DND-41 (cell line): ENCODE data around the gene MRPL20.
A peak's percentile ranks its signal among the peaks of the same experiment; 100 is the strongest.

ENCODE experiments used
- ATAC-seq: fragments of 200-7000 bp; cut with Tn5 transposase; 3 replicates; pipeline ENCODE4 v1.9.1; 2021; ENCODE audit warnings: low read depth; ENCODE audit not compliant: insufficient read depth
- DNase-seq: peaks from one replicate; pipeline ENCODE4 v3.0.0-alpha.2; 2020
- H2AFZ ChIP-seq: 2 replicates; pipeline ENCODE4 v1.6.0; 2012; ENCODE audit warnings: low read depth, low read length
- H3K27ac ChIP-seq: 2 replicates; pipeline ENCODE4 v1.5.1; 2012; ENCODE audit warnings: low read length, inconsistent platforms
- H3K27me3 ChIP-seq: fragments of 200-600 bp; sonication (generic); 2 replicates; pipeline ENCODE4 v1.6.0; 2012; ENCODE audit warnings: low read length, mild to moderate bottlenecking, inconsistent platforms; ENCODE audit not compliant: insufficient read depth, poor library complexity
- H3K36me3 ChIP-seq: 2 replicates; pipeline ENCODE4 v1.5.1; 2012; ENCODE audit warnings: low read length, inconsistent platforms; ENCODE audit not compliant: insufficient read depth
- H3K4me1 ChIP-seq: 2 replicates; pipeline ENCODE4 v1.5.1; 2012; ENCODE audit warnings: mild to moderate bottlenecking, low read length; ENCODE audit not compliant: insufficient read depth
- H3K4me2 ChIP-seq: 2 replicates; pipeline ENCODE4 v1.6.0; 2012; ENCODE audit warnings: mild to moderate bottlenecking, moderate library complexity, low read length, inconsistent platforms; ENCODE audit not compliant: insufficient read depth
- H3K4me3 ChIP-seq, 2 experiments: fragments of 200-600 bp in 1 of 2; shearing (Covaris generic) in 1 of 2; 2 replicates each; pipeline ENCODE4 v1.5.1; 2012 to 2016; ENCODE audit warnings: inconsistent platforms in 2 of 2, low read length in 2 of 2, mild to moderate bottlenecking in 2 of 2, low read depth in 1 of 2, moderate library complexity in 1 of 2
- H3K79me2 ChIP-seq: 2 replicates; pipeline ENCODE4 v1.6.0; 2012; ENCODE audit warnings: low read length, inconsistent platforms; ENCODE audit not compliant: insufficient read depth
- H3K9ac ChIP-seq: 2 replicates; pipeline ENCODE4 v1.6.0; 2012; ENCODE audit warnings: low read depth, mild to moderate bottlenecking, inconsistent platforms, low read length, moderate library complexity
- H3K9me3 ChIP-seq: 2 replicates; pipeline ENCODE4 v1.5.1; 2012; ENCODE audit warnings: low read length, moderate library complexity, mild to moderate bottlenecking, inconsistent platforms; ENCODE audit not compliant: insufficient read depth, severe bottlenecking
- H4K20me1 ChIP-seq: 2 replicates; pipeline ENCODE4 v1.6.0; 2012; ENCODE audit warnings: low read length; ENCODE audit not compliant: insufficient read depth
- CTCF ChIP-seq: IDR thresholded peaks from 2 replicates; pipeline ENCODE4 v1.5.1; 2012; ENCODE audit warnings: borderline replicate concordance, low read length, moderate library complexity, mild to moderate bottlenecking; ENCODE audit not compliant: poor library complexity, severe bottlenecking; ENCODE audit errors: extremely low read depth
- EZH2 ChIP-seq: IDR thresholded peaks from 3 replicates; pipeline ENCODE4 v1.6.1; 2012; ENCODE audit warnings: borderline replicate concordance, low read depth, mild to moderate bottlenecking, moderate library complexity, low read length, inconsistent platforms; ENCODE audit not compliant: severe bottlenecking

The MRPL20 gene

GRCh38 chr1:1357871-1358432, 49.1 kb downstream of the MRPL20 start:
- Histone ChIP-seq H3K4me2 (no peak overlapping the region), H3K27ac (no peak overlapping the region)
- TF ChIP-seq CTCF (no peak), EZH2 (no peak)

GRCh38 chr1:1356796-1357401, 50.2 kb downstream of the MRPL20 start:
- H4K20me1 ChIP-seq, result peaks cover 17% of the 10 kb centered on the region
- DNase-seq (no peak), ATAC-seq (0 out of 3 replicates have a peak, but pooled peaks have one; percentile 8)
- no peak overlapping the region for H3K4me3 ChIP-seq
- TF ChIP-seq CTCF (no peak), EZH2 (no peak)
- H3K27me3 ChIP-seq, result no peaks in the 10 kb centered on the region
- no peak overlapping the region for H3K27ac ChIP-seq
- H3K36me3 ChIP-seq, result no peaks in the 10 kb centered on the region
- no peak overlapping the region for H3K4me2 ChIP-seq
- H3K79me2 ChIP-seq, result no peaks in the 10 kb centered on the region
- no peaks in the 10 kb centered on the region for H3K9me3 ChIP-seq
- no peak overlapping the region for H2AFZ ChIP-seq
- no peak overlapping the region for H3K9ac ChIP-seq
- no peaks in the 10 kb centered on the region for H3K4me1 ChIP-seq

More at GRCh38 chr1:1357871-1358432, 49.1 kb downstream of the MRPL20 start:
- Histone ChIP-seq H4K20me1 (0 out of 2 replicates have a peak, but pooled peaks cover 8% of the 10 kb centered on the region), H3K4me1 (no peaks in the 10 kb centered on the region), H3K27me3 (no peaks in the 10 kb centered on the region), H3K4me3 (no peak overlapping the region), H3K79me2 (no peaks in the 10 kb centered on the region), H3K36me3 (no peaks in the 10 kb centered on the region), H3K9me3 (no peaks in the 10 kb centered on the region), H2AFZ (no peak overlapping the region), H3K9ac (no peak overlapping the region)
- no peak for ATAC-seq
- no peak for DNase-seq

GRCh38 chr1:1356166-1356795, 50.8 kb downstream of the MRPL20 start:
- no peak for TF ChIP-seq EZH2
- no peak for TF ChIP-seq CTCF
- DNase-seq (no peak), ATAC-seq (no peak)
- Histone ChIP-seq H3K4me2 (no peak overlapping the region), H3K27ac (no peak overlapping the region), H3K9ac (no peak overlapping the region), H3K36me3 (no peaks in the 10 kb centered on the region), H3K27me3 (no peaks in the 10 kb centered on the region), H3K9me3 (no peaks in the 10 kb centered on the region), H3K79me2 (no peaks in the 10 kb centered on the region), H3K4me1 (peaks cover 5% of the 10 kb centered on the region), H4K20me1 (peaks cover 22% of the 10 kb centered on the region), H2AFZ (no peak overlapping the region), H3K4me3 (no peak overlapping the region)
